K562 (cell line): ENCODE data around the gene AGPAT1. TPM values are rescaled to one million over a fixed set of nuclear protein-coding genes. Genes with fewer than 3 reads are reported as not detected.

Experiments
- BCL6 ChIP-seq: fragments of 250-450 bp; sonication (Bioruptor Pico); IDR thresholded peaks from 2 replicates; pipeline ENCODE4 v1.4.0; 2020
- BRF1 ChIP-seq: IDR thresholded peaks from 3 replicates; pipeline ENCODE4 v1.6.1; 2011; ENCODE audit warnings: borderline replicate concordance, mild to moderate bottlenecking; ENCODE audit not compliant: insufficient read length; ENCODE audit errors: extremely low read depth
- FOXJ3 ChIP-seq: sonication (generic); formaldehyde crosslinking; IDR thresholded peaks from 2 replicates; pipeline ENCODE4 v1.4.0; 2020; ENCODE audit warnings: mild to moderate bottlenecking, missing genetic modification reagents
- IRF9 ChIP-seq: fragments of 450-650 bp; IDR thresholded peaks from 2 replicates; pipeline ENCODE4 v1.6.1; 2016; ENCODE audit warnings: missing biosample characterization, missing genetic modification characterization
- LCOR ChIP-seq: sonication (generic); formaldehyde crosslinking; IDR thresholded peaks from 2 replicates; pipeline ENCODE4 v1.8.0; 2022; ENCODE audit warnings: mild to moderate bottlenecking, missing genetic modification reagents
- MCM5 ChIP-seq: fragments of 450-650 bp; IDR thresholded peaks from 2 replicates; pipeline ENCODE4 v1.6.1; 2016; ENCODE audit warnings: low read depth
- MTA3 ChIP-seq: fragments of 450-650 bp; formaldehyde crosslinking; IDR thresholded peaks from 2 replicates; pipeline ENCODE4 v1.6.1; 2017; ENCODE audit warnings: mild to moderate bottlenecking, borderline replicate concordance
- REST ChIP-seq, 2 experiments: fragments of 450-650 bp; formaldehyde crosslinking in 1 of 2; IDR thresholded peaks; 2 replicates each; pipeline versions ENCODE4 v1.4.0 to v1.6.1; 2014 to 2020; ENCODE audit warnings: mild to moderate bottlenecking in 2 of 2, borderline replicate concordance in 1 of 2, low read depth in 1 of 2
- SRF ChIP-seq, 2 experiments: fragments of 250-450, 450-650 bp in 1 of 2; sonication (Bioruptor Pico) in 1 of 2; sonication (generic) in 1 of 2; formaldehyde crosslinking; IDR thresholded peaks; 2 replicates each; pipeline versions ENCODE4 v1.5.0 to v1.5.1; 2020 to 2022; ENCODE audit warnings: mild to moderate bottlenecking in 1 of 2, missing genetic modification reagents in 1 of 2
- TCF7 ChIP-seq: sonication (generic); IDR thresholded peaks from 2 replicates; pipeline ENCODE4 v1.6.1; 2016; ENCODE audit warnings: antibody characterized with exemption, borderline replicate concordance
- VEZF1 ChIP-seq: fragments of 200-800 bp; sonication (Bioruptor generic); IDR thresholded peaks from 2 replicates; pipeline ENCODE4 v1.6.1; 2017; ENCODE audit warnings: missing genetic modification characterization, missing compliant biosample characterization
- ZBTB5 ChIP-seq: fragments of 450-650 bp; IDR thresholded peaks from 2 replicates; pipeline ENCODE4 v1.6.1; 2017; ENCODE audit warnings: antibody characterized with exemption
- ZKSCAN1 ChIP-seq: fragments of 150-350 bp; IDR thresholded peaks from 2 replicates; pipeline ENCODE4 v1.6.1; 2016; ENCODE audit warnings: low read depth, low read length
- polyA plus RNA-seq, 8 experiments: library from polyadenylated mRNA; depleted of rRNA in 4 of 8; stranded (reverse) in 5 of 8; unstranded in 3 of 8; fragments of >200 nt; fragmentation: Nextera tagmentation in 2 of 8; fragmentation: Illumina TruSeq in 1 of 8; extraction: Ambion mirVana in 2 of 8; extraction: Trizol in 1 of 8; gene quantifications; 2 replicates each; pipeline versions ENCODE4 v1.2.1 to v1.2.3, GENCODE V29; 2011 to 2014; ENCODE audit warnings: inconsistent platforms in 1 of 8, missing spikeins in 1 of 8
- total RNA-seq, 7 experiments: library from RNA; depleted of rRNA in 6 of 7; stranded (reverse); fragments of >200 nt in 6 of 7; fragmentation: Illumina TruSeq in 2 of 7; extraction: Trizol in 2 of 7; gene quantifications; 2 replicates each; pipeline versions ENCODE4 v1.2.1 to v1.2.3, GENCODE V29; 2011 to 2021; ENCODE audit warnings: low replicate concordance in 1 of 7

AGPAT1 gene
- total and polyA plus RNA-seq, 9 of the 15 experiments (the other 6 are each of a cell fraction or from before 2014, with no cell fraction given) = 37.9 to 176 (median 69.4) TPM

- TF ChIP-seq ZBTB5 (no peak), LCOR (CRISPR knock-in tag) (no peak; the same call in 1 of the 2 replicates), REST (IDR thresholded peaks at IDR 0.05; ENCODE audit: borderline replicate concordance) (no peak), REST (CRISPR knock-in tag; IDR thresholded peaks at IDR 0.05; ENCODE audit: low read depth) (no peak), IRF9 (tag) (no peak), TCF7 (peak; percentile 88; the same call in 1 of the 2 replicates), MTA3 (peak; percentile 84), ZKSCAN1 (no peak), SRF (CRISPR knock-in tag; IDR thresholded peaks at IDR 0.05) (no peak), BRF1 (no peak), VEZF1 (CRISPR knock-in tag) (peak; percentile 82), FOXJ3 (no peak), MCM5 (no peak), BCL6 (CRISPR knock-in tag) (no peak)
Measured at GRCh38 chr6:32177788-32178546, 2.1 kb upstream of the AGPAT1 start, which contains the start of gene RNF5 (continued).
